Neuronal stem cell (in vitro differentiated cells): ENCODE data around the gene RRP1B.
"Not testable (repeated sequence)": the region's sequence is repeated elsewhere in the genome, so short reads cannot be mapped to it uniquely, and the experiment has no call there.

ENCODE experiments used
- DNase-seq: peaks from one replicate; pipeline ENCODE4 v3.0.0-alpha.2; 2013; ENCODE audit warnings: low spot score
- H2AFZ ChIP-seq: one replicate; pipeline ENCODE4 v1.6.1; 2013; ENCODE audit warnings: mild to moderate bottlenecking, low read length, inconsistent platforms
- H2AK5ac ChIP-seq: 2 replicates; pipeline ENCODE4 v1.6.1; 2013; ENCODE audit warnings: low read depth, mild to moderate bottlenecking, inconsistent platforms, low read length, moderate library complexity, mixed read lengths
- H2BK120ac ChIP-seq: 2 replicates; pipeline ENCODE4 v1.6.1; 2013; ENCODE audit warnings: low read depth, mild to moderate bottlenecking, inconsistent platforms, low read length, moderate library complexity, mixed read lengths
- H2BK12ac ChIP-seq: one replicate; pipeline ENCODE4 v1.6.1; 2013; ENCODE audit warnings: low read length, inconsistent platforms
- H2BK15ac ChIP-seq: 2 replicates; pipeline ENCODE4 v1.6.1; 2013; ENCODE audit warnings: mild to moderate bottlenecking, low read length, inconsistent platforms, mixed read lengths
- H2BK5ac ChIP-seq: one replicate; pipeline ENCODE4 v1.6.1; 2013; ENCODE audit warnings: inconsistent platforms, mild to moderate bottlenecking, low read length, moderate library complexity
- H3K14ac ChIP-seq: one replicate; pipeline ENCODE4 v1.6.1; 2013; ENCODE audit warnings: low read length, inconsistent platforms
- H3K18ac ChIP-seq: 2 replicates; pipeline ENCODE4 v1.6.1; 2013; ENCODE audit warnings: low read length, inconsistent platforms
- H3K23ac ChIP-seq: 2 replicates; pipeline ENCODE4 v1.6.1; 2013; ENCODE audit warnings: low read depth, mild to moderate bottlenecking, mixed read lengths, low read length, inconsistent platforms; ENCODE audit not compliant: poor library complexity
- H3K27ac ChIP-seq: replicated peaks from 3 replicates; pipeline ENCODE4 v1.5.1; 2013; ENCODE audit warnings: low read length, inconsistent platforms
- H3K27me3 ChIP-seq, 3 experiments: 2 replicates each; pipeline ENCODE4 v1.6.1; 2013; ENCODE audit warnings: low read length in 3 of 3, mild to moderate bottlenecking in 2 of 3, inconsistent platforms in 1 of 3, low read depth in 1 of 3, mixed read lengths in 1 of 3, moderate library complexity in 1 of 3; ENCODE audit not compliant: control insufficient read depth in 3 of 3, insufficient read depth in 3 of 3
- H3K36me3 ChIP-seq, 2 donors: replicated peaks in 1 of 2; 2 replicates each; pipeline ENCODE4 v1.6.1; 2013; ENCODE audit warnings: low read length in 2 of 2; ENCODE audit not compliant: control insufficient read depth in 2 of 2, insufficient read depth in 2 of 2
- H3K4ac ChIP-seq: 2 replicates; pipeline ENCODE4 v1.6.1; 2013; ENCODE audit warnings: inconsistent platforms, mild to moderate bottlenecking, low read length, moderate library complexity
- H3K4me1 ChIP-seq, 2 donors: 1 replicate in 1 of 2; 2 replicates in 1 of 2; pipeline ENCODE4 v1.6.1; 2013; ENCODE audit warnings: low read length in 2 of 2, low read depth in 1 of 2; ENCODE audit not compliant: control insufficient read depth in 2 of 2, insufficient read depth in 1 of 2
- H3K4me2 ChIP-seq: one replicate; pipeline ENCODE4 v1.6.1; 2013; ENCODE audit warnings: mild to moderate bottlenecking, low read length, inconsistent platforms; ENCODE audit not compliant: insufficient read depth, poor library complexity, severe bottlenecking
- H3K4me3 ChIP-seq, 2 donors: 2 replicates each; pipeline ENCODE4 v1.5.1; 2013; ENCODE audit warnings: low read length in 2 of 2, mild to moderate bottlenecking in 2 of 2, inconsistent platforms in 1 of 2, moderate library complexity in 1 of 2
- H3K79me1 ChIP-seq: one replicate; pipeline ENCODE4 v1.6.1; 2013; ENCODE audit warnings: low read depth, mild to moderate bottlenecking, inconsistent platforms, low read length, moderate library complexity
- H3K9ac ChIP-seq: one replicate; pipeline ENCODE4 v1.6.1; 2013; ENCODE audit warnings: mild to moderate bottlenecking, low read depth, low read length, inconsistent platforms; ENCODE audit not compliant: poor library complexity
- H3K9me3 ChIP-seq, 2 donors: replicated peaks in 1 of 2; 2 replicates each; pipeline versions ENCODE3 to v1.6.1; 2013; ENCODE audit warnings: low read length in 2 of 2, mild to moderate bottlenecking in 2 of 2, inconsistent platforms in 1 of 2, low read depth in 1 of 2, mixed read lengths in 1 of 2, moderate library complexity in 1 of 2; ENCODE audit not compliant: control insufficient read depth in 2 of 2, insufficient read depth in 1 of 2
- H4K8ac ChIP-seq: one replicate; pipeline ENCODE4 v1.6.1; 2013; ENCODE audit warnings: low read depth, mild to moderate bottlenecking, inconsistent platforms, low read length, moderate library complexity
- H4K91ac ChIP-seq: one replicate; pipeline ENCODE4 v1.6.1; 2013; ENCODE audit warnings: low read length, low read depth, mild to moderate bottlenecking, inconsistent platforms; ENCODE audit not compliant: poor library complexity
- WGBS, 2 donors: extraction: QIAGEN DNeasy Blood & Tissue Kit; methylation state at CpG; one replicate each; pipeline ENCODE4 v1.1.7; 2013; ENCODE audit warnings: missing lambda C conversion rate in 2 of 2, mixed read lengths in 1 of 2; ENCODE audit not compliant: insufficient read length in 2 of 2, insufficient replicate concordance in 1 of 2; ENCODE audit errors: extremely low coverage in 2 of 2; 5-methylcytosine and 5-hydroxymethylcytosine counted together

The RRP1B gene

DNA sequence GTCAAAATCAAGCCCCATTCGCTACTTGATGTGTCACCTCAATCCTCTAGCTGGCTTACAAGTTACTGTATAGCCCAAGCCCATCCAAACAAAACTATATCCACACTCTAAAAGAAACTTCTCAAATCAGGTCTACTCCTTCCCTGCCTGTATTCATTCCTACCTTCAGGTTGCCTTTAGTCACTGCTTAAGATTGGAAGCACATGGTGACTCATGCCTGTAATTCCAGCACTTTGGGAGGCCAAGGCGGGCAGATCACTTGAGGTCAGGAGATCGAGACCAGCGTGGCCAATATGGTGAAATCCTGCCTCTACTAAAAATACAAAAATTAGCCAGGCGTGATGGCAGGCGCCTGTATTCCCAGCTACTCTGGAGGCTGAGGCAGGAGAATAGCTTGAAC is 7.4 kb upstream of the RRP1B start:
- peak overlapping the region; percentile 12 for H3K9ac ChIP-seq
- not testable (repeated sequence) for H2BK15ac ChIP-seq, H3K27me3 ChIP-seq, H3K18ac ChIP-seq, H2BK12ac ChIP-seq, H4K91ac ChIP-seq, H3K27ac ChIP-seq, H3K14ac ChIP-seq, H3K9me3 ChIP-seq, H2BK5ac ChIP-seq, H3K23ac ChIP-seq, H3K36me3 ChIP-seq, H4K8ac ChIP-seq, H2AFZ ChIP-seq, H2AK5ac ChIP-seq, H2BK120ac ChIP-seq, H3K4me1 ChIP-seq, H3K4me3 ChIP-seq, DNase-seq, H3K4ac ChIP-seq, H3K4me2 ChIP-seq, H3K79me1 ChIP-seq
- no CpG with 5 or more reads among the region's 6 CpGs for WGBS, 2 donors

DNA sequence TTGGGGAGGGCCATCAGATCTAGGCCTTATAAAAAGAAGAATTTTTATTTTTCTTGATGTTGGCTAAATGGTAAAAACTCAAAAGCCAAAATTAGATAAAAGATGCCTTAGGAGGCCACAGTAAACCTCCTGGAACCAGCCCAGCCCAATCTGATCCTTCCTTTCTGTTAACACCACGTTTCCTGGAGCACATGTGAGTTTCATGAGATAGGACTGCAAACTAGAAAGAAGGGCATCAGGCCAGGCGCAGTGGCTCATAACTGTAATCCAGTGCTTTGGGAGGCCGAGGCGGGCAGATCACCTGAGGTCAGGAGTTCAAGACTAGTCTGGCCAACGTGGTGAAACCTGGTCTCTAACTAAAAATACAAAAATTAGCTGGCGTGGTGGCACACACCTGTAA is 6.7 kb upstream of the RRP1B start:
- Histone ChIP-seq H3K4me1 (no peaks in the 10 kb centered on the region), H2AFZ (no peak overlapping the region), H3K9me3 (no peaks in the 10 kb centered on the region), H4K8ac (no peak overlapping the region), H3K27ac (no peak overlapping the region), H2BK120ac (no peak overlapping the region), H3K23ac (no peak overlapping the region), H2BK12ac (no peak overlapping the region), H3K4me2 (no peak overlapping the region), H3K9ac (no peak overlapping the region), H3K4me3 (no peak overlapping the region), H2BK15ac (no peak overlapping the region), H3K36me3 (no peaks in the 10 kb centered on the region), H3K18ac (no peak overlapping the region), H2AK5ac (no peak overlapping the region), H4K91ac (no peak overlapping the region), H3K27me3 (peaks cover 0 to 3% (median 0%) of the 10 kb centered on the region in 3 experiments), H3K4ac (no peak overlapping the region), H3K79me1 (no peaks in the 10 kb centered on the region), H2BK5ac (no peak overlapping the region), H3K14ac (no peak overlapping the region)
- DNase-seq, result no peak
- no CpG with 5 or more reads among the region's 6 CpGs for WGBS, 2 donors

- Histone ChIP-seq H3K4me3 (no peak overlapping the region), H3K4me1 (no peaks in the 10 kb centered on the region), H2BK15ac (no peak overlapping the region), H4K8ac (no peak overlapping the region), H3K14ac (no peak overlapping the region), H2BK12ac (no peak overlapping the region), H3K36me3 (no peaks in the 10 kb centered on the region), H3K4ac (no peak overlapping the region), H2BK5ac (no peak overlapping the region), H4K91ac (no peak overlapping the region), H3K9ac (no peak overlapping the region), H3K27me3 (peaks cover 0 to 3% (median 0%) of the 10 kb centered on the region in 3 experiments), H3K23ac (peak overlapping the region; percentile 49), H3K27ac (no peak overlapping the region), H3K18ac (no peak overlapping the region), H3K9me3 (no peaks in the 10 kb centered on the region), H2AK5ac (no peak overlapping the region), H2BK120ac (no peak overlapping the region), H3K79me1 (no peaks in the 10 kb centered on the region), H3K4me2 (no peak overlapping the region), H2AFZ (no peak overlapping the region)
- no peak for DNase-seq
- WGBS, 2 donors, result no CpG with 5 or more reads among the region's 6 CpGs
Observed at GRCh38 chr21:43653626-43654025, 5.7 kb upstream of the RRP1B start.

GRCh38 chr21:43654806-43655489 is 4.4 kb upstream of the RRP1B start:
- peaks cover 4% of the 10 kb centered on the region for H3K79me1 ChIP-seq
- H2AK5ac ChIP-seq, result peak overlapping the region; percentile 27
- no CpG with 5 or more reads among the region's 7 CpGs for WGBS, 2 donors
- H2BK5ac ChIP-seq, result no peak overlapping the region
- no peak overlapping the region for H3K4me2 ChIP-seq
- DNase-seq, result no peak
- H3K27me3 ChIP-seq, result peaks cover 0 to 3% (median 0%) of the 10 kb centered on the region in 3 experiments
- no peak overlapping the region for H2BK12ac ChIP-seq
- no peaks in the 10 kb centered on the region for H3K9me3 ChIP-seq
- H3K27ac ChIP-seq, result no peak overlapping the region
- no peak overlapping the region for H4K8ac ChIP-seq
- no peak overlapping the region for H3K14ac ChIP-seq
- H3K4me1 ChIP-seq, result peaks cover 3% of the 10 kb centered on the region in 2 donors
- no peak overlapping the region for H3K9ac ChIP-seq
- H3K23ac ChIP-seq, result no peak overlapping the region
- H2AFZ ChIP-seq, result no peak overlapping the region
- peak overlapping the region; percentile 66 for H3K18ac ChIP-seq
- no peak overlapping the region for H2BK15ac ChIP-seq
- H3K36me3 ChIP-seq, result no peaks in the 10 kb centered on the region
- H2BK120ac ChIP-seq, result no peak overlapping the region
- no peak overlapping the region for H3K4ac ChIP-seq
- H4K91ac ChIP-seq, result no peak overlapping the region
- no peak overlapping the region for H3K4me3 ChIP-seq
